ENCODE data around the gene EIF2B1. TPM values are rescaled to one million over a fixed set of nuclear protein-coding genes. Genes with fewer than 3 reads are reported as not detected.

Gene EIF2B1
- total and polyA plus RNA-seq, 12 donors, result 21.2 to 36.4 (median 31.4) TPM

DNA sequence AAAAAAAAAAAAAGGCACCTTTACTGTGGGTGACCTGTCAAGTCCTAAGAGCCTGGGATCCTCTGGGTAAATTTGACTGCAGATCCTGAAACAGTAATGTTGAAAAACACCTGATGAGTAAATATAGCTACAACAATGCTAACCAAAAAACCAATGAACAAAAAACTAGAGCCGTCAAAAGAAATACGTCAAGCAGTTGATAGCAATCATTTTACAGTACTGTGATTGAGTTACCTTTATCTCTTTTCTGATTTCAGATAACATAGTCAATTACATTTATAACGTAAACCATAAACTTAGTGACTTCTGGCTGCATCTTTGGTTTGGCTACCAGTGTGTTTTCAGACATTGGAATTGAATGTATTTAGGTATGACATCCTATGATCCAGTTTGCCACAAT, 55.2 kb downstream of the EIF2B1 start:
- peaks cover 0 to 5% (median 0%) of the 10 kb centered on the region in 11 donors for H3K9me3 ChIP-seq
- H3K27ac ChIP-seq, result no peak overlapping the region
- 95 to 96% methylated on average over 3 of the region's 3 CpGs for WGBS, 2 donors
- DNase-seq, result no peak
- intact Hi-C loops (cut with DNase I), result loop anchor here in 2 of 10 donors (5.0 to 10.0 kb wide), 2 partner anchors 46 to 93 kb away; partner anchors contain the start of gene RILPL1 (in 1 of the 2)
- TF ChIP-seq, protein P1, sequence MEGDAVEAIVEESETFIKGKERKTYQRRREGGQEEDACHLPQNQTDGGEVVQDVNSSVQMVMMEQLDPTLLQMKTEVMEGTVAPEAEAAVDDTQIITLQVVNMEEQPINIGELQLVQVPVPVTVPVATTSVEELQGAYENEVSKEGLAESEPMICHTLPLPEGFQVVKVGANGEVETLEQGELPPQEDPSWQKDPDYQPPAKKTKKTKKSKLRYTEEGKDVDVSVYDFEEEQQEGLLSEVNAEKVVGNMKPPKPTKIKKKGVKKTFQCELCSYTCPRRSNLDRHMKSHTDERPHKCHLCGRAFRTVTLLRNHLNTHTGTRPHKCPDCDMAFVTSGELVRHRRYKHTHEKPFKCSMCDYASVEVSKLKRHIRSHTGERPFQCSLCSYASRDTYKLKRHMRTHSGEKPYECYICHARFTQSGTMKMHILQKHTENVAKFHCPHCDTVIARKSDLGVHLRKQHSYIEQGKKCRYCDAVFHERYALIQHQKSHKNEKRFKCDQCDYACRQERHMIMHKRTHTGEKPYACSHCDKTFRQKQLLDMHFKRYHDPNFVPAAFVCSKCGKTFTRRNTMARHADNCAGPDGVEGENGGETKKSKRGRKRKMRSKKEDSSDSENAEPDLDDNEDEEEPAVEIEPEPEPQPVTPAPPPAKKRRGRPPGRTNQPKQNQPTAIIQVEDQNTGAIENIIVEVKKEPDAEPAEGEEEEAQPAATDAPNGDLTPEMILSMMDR (IDR thresholded peaks at IDR 0.05), result no peak
- H3K36me3 ChIP-seq, result peaks cover 0 to 13% (median 0%) of the 10 kb centered on the region in 9 donors
- H3K4me1 ChIP-seq, result peaks cover 0 to 26% (median 20%) of the 10 kb centered on the region in 9 donors
- no peak for ATAC-seq
- H3K4me3 ChIP-seq, result no peak overlapping the region
- no peaks in the 10 kb centered on the region for H3K27me3 ChIP-seq

DNA sequence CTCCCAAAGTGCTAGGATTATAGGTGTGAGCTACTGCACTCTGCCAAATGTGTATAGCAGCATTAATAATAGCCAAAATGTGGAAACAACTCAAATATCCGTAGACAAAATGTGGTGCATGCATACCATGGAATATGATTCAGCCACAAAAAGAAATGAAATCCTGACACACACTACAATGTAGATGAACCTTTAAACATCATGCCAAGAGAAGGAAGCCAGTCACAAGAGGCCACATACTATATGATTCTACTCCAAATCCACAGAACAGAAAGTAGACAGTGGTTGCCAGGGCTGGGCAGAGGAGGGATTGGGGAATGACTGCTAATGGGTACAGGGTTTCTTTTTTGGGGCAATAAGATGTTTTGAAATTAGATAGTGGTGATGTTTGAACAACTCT, 56.9 kb downstream of the EIF2B1 start:
- ATAC-seq (no peak), DNase-seq (no peak)
- no peak overlapping the region for H3K27ac ChIP-seq
- no peak overlapping the region for H3K4me3 ChIP-seq
- peaks cover 0 to 10% (median 3%) of the 10 kb centered on the region in 9 donors for H3K4me1 ChIP-seq
- TF ChIP-seq, protein P1 (IDR thresholded peaks at IDR 0.05), result no peak
- 89 to 93% methylated on average over 1 of the region's 1 CpG for WGBS, 2 donors
- peaks cover 0 to 13% (median 0%) of the 10 kb centered on the region in 9 donors for H3K36me3 ChIP-seq
- H3K9me3 ChIP-seq, result peaks cover 0 to 5% (median 0%) of the 10 kb centered on the region in 11 donors
- H3K27me3 ChIP-seq, result no peaks in the 10 kb centered on the region
- intact Hi-C loops (cut with DNase I), result loop anchor here in 2 of 10 donors (5.0 to 10.0 kb wide), 2 partner anchors 44 to 92 kb away; partner anchors contain the start of gene RILPL1 (in 1 of the 2)

DNA sequence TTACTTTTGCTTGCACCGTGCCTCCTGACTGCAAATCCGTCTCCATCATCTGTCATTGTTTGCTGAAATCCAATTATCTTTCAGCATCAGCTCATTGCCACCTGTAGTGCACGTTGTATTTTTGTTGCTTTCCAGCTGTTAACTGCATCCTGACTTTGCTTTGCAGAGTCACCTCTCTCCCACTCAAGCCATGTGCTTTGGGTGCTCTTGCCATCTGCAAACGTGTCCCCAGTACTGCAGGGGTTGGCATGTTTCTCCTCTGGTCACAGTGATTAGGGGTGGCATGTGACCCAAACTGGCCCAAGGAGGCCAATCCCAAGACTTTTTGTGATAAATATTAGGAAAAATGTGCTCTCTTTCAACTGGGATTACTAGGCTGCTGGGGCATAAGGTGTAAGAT, 59.6 kb downstream of the EIF2B1 start:
- TF ChIP-seq, protein P1 (IDR thresholded peaks at IDR 0.05), result no peak
- H3K36me3 ChIP-seq, result peaks cover 0 to 13% (median 0%) of the 10 kb centered on the region in 9 donors
- intact Hi-C loops (cut with DNase I), result loop anchor here in 1 of 10 donors (10.0 kb wide), 1 partner anchor 89 kb away; no protein-coding TSS in a partner anchor
- H3K4me1 ChIP-seq, result peaks cover 0 to 5% (median 0%) of the 10 kb centered on the region in 9 donors
- no peak overlapping the region for H3K27ac ChIP-seq
- WGBS, 2 donors, result 35 to 39% methylated on average over 4 of the region's 4 CpGs
- no peaks in the 10 kb centered on the region for H3K27me3 ChIP-seq
- DNase-seq, result no peak
- no peak overlapping the region for H3K4me3 ChIP-seq
- peaks cover 0 to 5% (median 0%) of the 10 kb centered on the region in 11 donors for H3K9me3 ChIP-seq
- ATAC-seq, result no peak

DNA sequence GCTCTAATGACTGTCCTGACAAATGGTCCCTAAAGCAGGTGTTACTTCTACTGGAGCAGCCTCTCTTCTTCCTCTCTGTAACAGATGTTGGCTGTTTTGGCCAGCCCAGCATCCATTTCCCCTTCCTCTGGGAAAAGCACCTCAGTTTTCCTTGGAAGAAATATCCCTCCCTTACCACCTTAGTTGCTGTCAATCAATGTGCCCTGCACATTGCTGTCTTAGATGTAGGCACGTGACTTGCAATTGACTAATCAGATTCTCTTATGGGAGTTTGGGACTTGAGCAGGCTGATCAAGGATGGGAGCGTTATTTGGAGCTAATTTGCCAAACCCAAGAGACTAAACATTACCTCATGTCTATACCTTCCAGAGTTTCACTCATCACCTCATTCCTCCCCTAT, 61.1 kb downstream of the EIF2B1 start:
- Histone ChIP-seq H3K36me3 (peaks cover 0 to 11% (median 0%) of the 10 kb centered on the region in 9 donors), H3K27me3 (no peaks in the 10 kb centered on the region), H3K27ac (no peak overlapping the region), H3K9me3 (peaks cover 0 to 5% (median 0%) of the 10 kb centered on the region in 11 donors), H3K4me3 (no peak overlapping the region), H3K4me1 (peaks cover 0 to 5% (median 0%) of the 10 kb centered on the region in 9 donors)
- intact Hi-C loops (cut with DNase I), result loop anchor here in 1 of 10 donors (10.0 kb wide), 1 partner anchor 88 kb away; no protein-coding TSS in a partner anchor
- 49 to 73% methylated on average over 2 of the region's 2 CpGs for WGBS, 2 donors
- TF ChIP-seq, protein P1 (IDR thresholded peaks at IDR 0.05), result no peak
- DNase-seq (no peak), ATAC-seq (no peak)

Measured in heart right ventricle (tissue), 16 donors.